DOHH2 (cell line): Measurements from ENCODE around the gene BNIP2.

Experiments
- H3F3A ChIP-seq: fragments of 200-600 bp; sonication (generic), shearing (Covaris generic); 2 replicates; pipeline ENCODE4 v1.6.0; 2016; ENCODE audit warnings: antibody characterized with exemption, mild to moderate bottlenecking; ENCODE audit not compliant: control insufficient read depth, insufficient read depth
- H3K27ac ChIP-seq: fragments of 200-600 bp; sonication (generic); 2 replicates; pipeline ENCODE4 v1.5.1; 2014; ENCODE audit warnings: low read depth, mild to moderate bottlenecking, low read length, moderate library complexity
- H3K27me3 ChIP-seq: fragments of 200-600 bp; sonication (generic); 2 replicates; pipeline ENCODE4 v1.6.1; 2014; ENCODE audit warnings: mild to moderate bottlenecking, low read length, mixed read lengths; ENCODE audit not compliant: control insufficient read depth
- H3K36me3 ChIP-seq: fragments of 200-600 bp; sonication (generic); 2 replicates; pipeline ENCODE4 v1.6.1; 2014; ENCODE audit warnings: mild to moderate bottlenecking, low read length, moderate library complexity, mixed read lengths; ENCODE audit not compliant: control insufficient read depth
- H3K4me1 ChIP-seq: fragments of 200-600 bp; sonication (generic); 2 replicates; pipeline ENCODE4 v1.6.1; 2014; ENCODE audit warnings: mild to moderate bottlenecking, low read length, mixed read lengths; ENCODE audit not compliant: control insufficient read depth
- H3K4me2 ChIP-seq: fragments of 200-600 bp; sonication (generic); 2 replicates; pipeline ENCODE4 v1.6.0; 2014; ENCODE audit warnings: mild to moderate bottlenecking, low read length, moderate library complexity
- H3K4me3 ChIP-seq: fragments of 200-600 bp; sonication (generic); 2 replicates; pipeline ENCODE4 v1.5.1; 2014; ENCODE audit warnings: mild to moderate bottlenecking, low read length, mixed read lengths
- H3K79me2 ChIP-seq: fragments of 200-600 bp; sonication (generic); 2 replicates; pipeline ENCODE4 v1.6.1; 2014; ENCODE audit warnings: mild to moderate bottlenecking, low read length, mixed read lengths; ENCODE audit not compliant: control insufficient read depth
- H3K9me2 ChIP-seq: fragments of 200-600 bp; sonication (generic); replicated peaks from 2 replicates; pipeline ENCODE4 v1.6.1; 2014; ENCODE audit warnings: mild to moderate bottlenecking, low read length, mixed read lengths; ENCODE audit not compliant: control insufficient read depth
- H3K9me3 ChIP-seq: fragments of 200-600 bp; sonication (generic); 2 replicates; pipeline ENCODE4 v1.6.1; 2014; ENCODE audit warnings: antibody characterized with exemption, low read length, mixed read lengths; ENCODE audit not compliant: control insufficient read depth, insufficient read depth
- H4K20me1 ChIP-seq: fragments of 200-600 bp; sonication (generic); 2 replicates; pipeline ENCODE4 v1.6.0; 2014; ENCODE audit warnings: low read depth, mild to moderate bottlenecking, antibody characterized with exemption, low read length, moderate library complexity; ENCODE audit not compliant: control insufficient read depth, insufficient read depth
- EZH2phosphoT487 ChIP-seq: fragments of 200-600 bp; sonication (generic); IDR thresholded peaks from 2 replicates; pipeline ENCODE4 v1.6.1; 2017; ENCODE audit warnings: borderline replicate concordance, mild to moderate bottlenecking, antibody characterized with exemption, low read length, moderate library complexity, mixed read lengths
- TF ChIP-seq, protein P1 (sequence below): fragments of 200-600 bp; sonication (generic); IDR thresholded peaks from one replicate; pipeline ENCODE4 v1.5.1; 2014; ENCODE audit warnings: antibody characterized with exemption, mild to moderate bottlenecking, low read depth, low read length; ENCODE audit not compliant: poor library complexity, severe bottlenecking

The BNIP2 gene

DNA sequence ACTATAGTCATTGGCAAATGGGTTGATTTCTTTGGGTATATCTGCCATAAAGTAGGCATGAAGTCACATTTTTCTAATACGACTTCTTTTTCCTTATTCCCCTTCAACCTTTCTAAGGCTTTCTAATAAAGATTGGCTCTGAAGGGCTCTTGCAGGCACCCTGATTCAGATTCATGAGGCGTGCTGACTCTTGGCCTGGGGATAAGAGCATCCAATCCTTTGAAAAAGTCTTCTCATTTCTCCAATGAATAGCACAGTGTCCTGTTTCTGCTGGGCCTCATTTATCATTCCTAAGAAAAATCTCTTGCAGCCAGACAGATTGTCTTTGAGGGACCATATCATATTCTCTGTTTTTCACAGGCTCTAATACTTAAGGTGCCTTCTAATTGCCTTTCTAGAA is 32.3 kb upstream of the BNIP2 start:
- H3K4me1 ChIP-seq: no peaks in the 10 kb centered on the region
- H4K20me1 ChIP-seq: no peaks in the 10 kb centered on the region
- no peaks in the 10 kb centered on the region for H3K36me3 ChIP-seq
- no peak for TF ChIP-seq EZH2phosphoT487
- TF ChIP-seq, protein P1, sequence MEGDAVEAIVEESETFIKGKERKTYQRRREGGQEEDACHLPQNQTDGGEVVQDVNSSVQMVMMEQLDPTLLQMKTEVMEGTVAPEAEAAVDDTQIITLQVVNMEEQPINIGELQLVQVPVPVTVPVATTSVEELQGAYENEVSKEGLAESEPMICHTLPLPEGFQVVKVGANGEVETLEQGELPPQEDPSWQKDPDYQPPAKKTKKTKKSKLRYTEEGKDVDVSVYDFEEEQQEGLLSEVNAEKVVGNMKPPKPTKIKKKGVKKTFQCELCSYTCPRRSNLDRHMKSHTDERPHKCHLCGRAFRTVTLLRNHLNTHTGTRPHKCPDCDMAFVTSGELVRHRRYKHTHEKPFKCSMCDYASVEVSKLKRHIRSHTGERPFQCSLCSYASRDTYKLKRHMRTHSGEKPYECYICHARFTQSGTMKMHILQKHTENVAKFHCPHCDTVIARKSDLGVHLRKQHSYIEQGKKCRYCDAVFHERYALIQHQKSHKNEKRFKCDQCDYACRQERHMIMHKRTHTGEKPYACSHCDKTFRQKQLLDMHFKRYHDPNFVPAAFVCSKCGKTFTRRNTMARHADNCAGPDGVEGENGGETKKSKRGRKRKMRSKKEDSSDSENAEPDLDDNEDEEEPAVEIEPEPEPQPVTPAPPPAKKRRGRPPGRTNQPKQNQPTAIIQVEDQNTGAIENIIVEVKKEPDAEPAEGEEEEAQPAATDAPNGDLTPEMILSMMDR: no peak
- no peaks in the 10 kb centered on the region for H3K9me3 ChIP-seq
- no peaks in the 10 kb centered on the region for H3K27me3 ChIP-seq
- H3K9me2 ChIP-seq: no peaks in the 10 kb centered on the region
- H3K79me2 ChIP-seq: no peaks in the 10 kb centered on the region
- H3K4me2 ChIP-seq: no peak overlapping the region
- H3F3A ChIP-seq: no peaks in the 10 kb centered on the region
- H3K4me3 ChIP-seq: no peak overlapping the region
- no peak overlapping the region for H3K27ac ChIP-seq

DNA sequence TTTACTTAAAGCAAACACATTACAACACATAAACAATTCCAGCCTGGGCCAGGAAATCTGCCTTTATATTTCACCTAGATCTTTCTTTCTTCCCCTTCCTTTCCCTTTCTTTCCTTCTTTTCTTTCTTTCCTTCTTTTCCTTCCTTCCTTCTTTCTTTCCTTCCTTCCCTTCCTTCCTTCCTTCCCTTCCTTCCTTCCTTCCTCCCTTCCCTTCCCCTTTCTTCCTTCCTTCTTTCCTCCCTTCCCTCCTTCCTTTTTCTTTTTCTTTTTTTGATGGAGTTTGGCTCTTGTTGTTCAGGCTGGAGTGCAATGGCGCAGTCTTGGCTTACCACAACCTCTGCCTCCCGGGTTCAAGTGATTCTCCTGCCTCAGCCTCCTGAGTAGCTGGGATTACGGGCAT is 24.1 kb upstream of the BNIP2 start:
- H3K27ac ChIP-seq: no peak overlapping the region
- no peak for TF ChIP-seq EZH2phosphoT487
- TF ChIP-seq, protein P1: no peak
- H3K27me3 ChIP-seq: 0 out of 2 replicates have a peak, but pooled peaks cover 3% of the 10 kb centered on the region
- no peak overlapping the region for H3K4me3 ChIP-seq
- no peak overlapping the region for H3K4me2 ChIP-seq
- H3K9me2 ChIP-seq: no peaks in the 10 kb centered on the region
- H3K4me1 ChIP-seq: no peaks in the 10 kb centered on the region
- H3F3A ChIP-seq: no peaks in the 10 kb centered on the region
- H3K36me3 ChIP-seq: no peaks in the 10 kb centered on the region
- H3K79me2 ChIP-seq: no peaks in the 10 kb centered on the region
- no peaks in the 10 kb centered on the region for H3K9me3 ChIP-seq
- no peaks in the 10 kb centered on the region for H4K20me1 ChIP-seq

DNA sequence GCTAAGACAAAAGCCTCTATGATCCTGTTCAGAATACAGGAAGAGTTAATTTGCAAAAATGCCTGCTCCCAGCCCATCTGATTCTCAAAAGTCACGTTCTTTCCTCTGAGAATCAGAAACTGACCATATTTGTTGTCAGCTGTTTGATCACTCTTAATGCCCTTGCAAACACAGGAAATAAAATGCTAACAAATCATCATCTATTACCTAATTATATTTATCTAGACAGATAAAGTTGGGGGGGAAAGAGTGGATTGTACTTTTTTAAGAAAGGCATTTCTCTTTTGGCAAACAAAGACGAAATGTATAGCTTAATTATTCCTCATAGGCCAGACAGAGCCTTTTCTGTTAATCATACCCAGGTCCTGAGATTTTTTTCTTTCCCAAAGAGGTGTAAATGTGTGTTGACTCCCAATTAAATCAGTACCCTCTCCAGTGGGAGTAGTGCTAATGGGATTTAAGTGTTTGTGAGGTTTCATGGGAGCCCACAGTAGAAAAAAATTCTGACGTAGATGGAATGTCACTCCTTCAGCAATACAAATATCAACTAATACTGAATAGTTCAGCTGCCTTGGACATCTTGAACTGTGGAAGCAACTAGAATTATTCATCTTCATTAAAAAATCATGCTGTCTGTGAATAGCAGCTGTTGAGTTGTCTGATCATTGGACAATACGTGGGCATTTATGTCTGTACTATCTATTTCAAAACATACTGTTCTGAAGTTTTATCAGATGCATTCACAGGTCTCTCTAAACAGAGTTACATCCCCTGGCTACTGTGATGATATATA is 22.5 kb upstream of the BNIP2 start:
- no peaks in the 10 kb centered on the region for H3K9me3 ChIP-seq
- no peaks in the 10 kb centered on the region for H3K4me1 ChIP-seq
- H3K27me3 ChIP-seq: 0 out of 2 replicates have a peak, but pooled peaks cover 3% of the 10 kb centered on the region
- no peaks in the 10 kb centered on the region for H3K9me2 ChIP-seq
- no peak overlapping the region for H3K27ac ChIP-seq
- no peaks in the 10 kb centered on the region for H3K36me3 ChIP-seq
- TF ChIP-seq, protein P1: no peak
- TF ChIP-seq EZH2phosphoT487: no peak
- H3K4me3 ChIP-seq: no peak overlapping the region
- H4K20me1 ChIP-seq: no peaks in the 10 kb centered on the region
- no peaks in the 10 kb centered on the region for H3K79me2 ChIP-seq
- H3F3A ChIP-seq: no peaks in the 10 kb centered on the region
- no peak overlapping the region for H3K4me2 ChIP-seq
